ENCODE data around the gene ITGA11. TPM values are rescaled to one million over a fixed set of nuclear protein-coding genes. Genes with fewer than 3 reads are reported as not detected.

The ITGA11 gene
- total RNA-seq, 1 donor from 2014 or later: 0.92 TPM

DNA sequence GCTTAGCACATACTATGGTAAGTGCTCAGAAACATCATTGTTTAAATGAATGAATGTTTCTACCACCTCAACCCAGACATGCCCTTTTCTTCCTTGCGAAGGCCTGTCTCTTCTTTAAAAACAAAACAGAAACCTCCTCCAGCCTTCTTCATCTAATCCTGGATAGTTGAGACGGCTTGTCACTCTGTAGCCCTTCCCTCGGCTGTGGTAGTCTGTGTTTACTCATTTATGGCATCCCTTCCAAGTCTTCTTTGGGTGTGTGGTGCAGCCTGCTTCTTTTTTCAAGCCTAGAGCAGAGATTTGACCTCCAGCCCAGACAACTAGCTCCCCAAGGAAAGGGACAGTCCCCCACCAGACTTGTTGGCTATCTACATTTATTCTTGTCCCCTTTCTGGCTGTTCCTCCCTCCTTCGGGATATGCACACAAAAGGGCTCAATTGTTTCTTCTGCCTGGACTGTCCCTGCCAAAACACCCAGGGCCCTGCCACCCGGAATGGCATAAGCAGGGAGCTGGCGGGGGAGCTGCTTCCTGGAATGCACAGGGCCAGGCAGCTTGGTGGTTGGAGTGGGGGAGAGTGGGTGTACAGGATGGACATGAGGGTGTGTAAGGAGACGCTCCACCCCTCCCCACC lies 67.8 kb downstream of the ITGA11 start:
- peaks cover 21% of the 10 kb centered on the region for H3K4me1 Mint-ChIP-seq (ENCODE audit: unreplicated experiment)
- H3K27ac Mint-ChIP-seq: no peak overlapping the region
- no peaks in the 10 kb centered on the region for H3K36me3 Mint-ChIP-seq
- DNase-seq (ENCODE audit: extremely low spot score, unreplicated experiment): no peak
- no peak overlapping the region for H3K4me3 Mint-ChIP-seq
- H3K27me3 Mint-ChIP-seq: peaks cover 6% of the 10 kb centered on the region
- H3K9me3 Mint-ChIP-seq: no peaks in the 10 kb centered on the region
- TF ChIP-seq, protein P1, sequence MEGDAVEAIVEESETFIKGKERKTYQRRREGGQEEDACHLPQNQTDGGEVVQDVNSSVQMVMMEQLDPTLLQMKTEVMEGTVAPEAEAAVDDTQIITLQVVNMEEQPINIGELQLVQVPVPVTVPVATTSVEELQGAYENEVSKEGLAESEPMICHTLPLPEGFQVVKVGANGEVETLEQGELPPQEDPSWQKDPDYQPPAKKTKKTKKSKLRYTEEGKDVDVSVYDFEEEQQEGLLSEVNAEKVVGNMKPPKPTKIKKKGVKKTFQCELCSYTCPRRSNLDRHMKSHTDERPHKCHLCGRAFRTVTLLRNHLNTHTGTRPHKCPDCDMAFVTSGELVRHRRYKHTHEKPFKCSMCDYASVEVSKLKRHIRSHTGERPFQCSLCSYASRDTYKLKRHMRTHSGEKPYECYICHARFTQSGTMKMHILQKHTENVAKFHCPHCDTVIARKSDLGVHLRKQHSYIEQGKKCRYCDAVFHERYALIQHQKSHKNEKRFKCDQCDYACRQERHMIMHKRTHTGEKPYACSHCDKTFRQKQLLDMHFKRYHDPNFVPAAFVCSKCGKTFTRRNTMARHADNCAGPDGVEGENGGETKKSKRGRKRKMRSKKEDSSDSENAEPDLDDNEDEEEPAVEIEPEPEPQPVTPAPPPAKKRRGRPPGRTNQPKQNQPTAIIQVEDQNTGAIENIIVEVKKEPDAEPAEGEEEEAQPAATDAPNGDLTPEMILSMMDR (conservative IDR thresholded peaks at IDR 0.05): no peak

DNA sequence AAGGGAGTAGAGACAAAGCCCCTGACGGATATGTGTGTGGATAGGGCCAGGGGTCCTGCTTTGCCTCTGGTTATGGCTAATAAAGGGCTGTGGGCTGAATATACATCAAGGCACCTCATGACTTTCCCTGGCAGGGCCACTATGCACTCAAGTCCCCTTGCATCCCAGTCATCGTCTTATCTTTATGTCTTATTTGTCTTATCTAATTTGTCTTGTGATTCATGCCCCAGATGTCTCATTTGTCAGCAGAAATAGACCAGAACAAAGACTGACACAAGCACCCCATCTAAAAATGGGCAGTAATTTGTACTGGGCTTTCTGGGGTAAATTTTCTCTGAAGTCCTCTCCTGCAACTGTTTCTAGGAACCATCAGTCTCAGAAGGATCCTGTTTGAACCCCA lies 68.6 kb downstream of the ITGA11 start:
- H3K36me3 Mint-ChIP-seq: no peaks in the 10 kb centered on the region
- no peak for DNase-seq (ENCODE audit: extremely low spot score, unreplicated experiment)
- no peak overlapping the region for H3K27ac Mint-ChIP-seq
- H3K9me3 Mint-ChIP-seq: no peaks in the 10 kb centered on the region
- peaks cover 13% of the 10 kb centered on the region for H3K4me1 Mint-ChIP-seq (ENCODE audit: unreplicated experiment)
- TF ChIP-seq, protein P1 (conservative IDR thresholded peaks at IDR 0.05): no peak
- H3K27me3 Mint-ChIP-seq: peaks cover 6% of the 10 kb centered on the region
- H3K4me3 Mint-ChIP-seq: no peak overlapping the region

DNA sequence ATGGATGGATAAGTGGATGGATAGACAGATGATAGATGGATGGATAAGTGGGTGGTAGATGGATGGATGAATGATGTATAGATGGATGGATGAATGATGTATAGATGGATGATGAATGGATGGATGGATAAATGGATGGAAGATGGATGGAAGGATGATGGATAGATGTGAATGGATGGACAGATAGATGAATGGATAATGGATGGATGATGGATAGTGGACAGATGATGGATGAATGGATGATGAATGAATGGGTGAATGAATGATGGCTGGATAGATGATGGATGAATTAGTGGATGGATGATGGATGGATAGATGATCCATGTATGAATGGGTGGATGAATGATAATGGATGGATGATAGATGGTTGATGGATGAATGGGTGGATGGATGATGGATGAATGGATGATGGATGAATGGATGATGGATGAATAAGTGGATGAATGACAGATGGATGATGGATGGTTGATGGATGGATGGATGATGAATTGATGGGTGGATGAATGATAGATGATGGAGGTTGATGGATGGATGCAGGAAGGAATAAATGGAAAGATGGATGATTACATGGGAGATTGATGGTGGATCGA lies 69.3 kb downstream of the ITGA11 start:
- Mint-ChIP-seq H3K27me3 (peaks cover 11% of the 10 kb centered on the region), H3K4me3 (no peak overlapping the region), H3K4me1 (ENCODE audit: unreplicated experiment) (peaks cover 12% of the 10 kb centered on the region), H3K9me3 (no peaks in the 10 kb centered on the region), H3K36me3 (no peaks in the 10 kb centered on the region), H3K27ac (no peak overlapping the region)
- TF ChIP-seq, protein P1 (conservative IDR thresholded peaks at IDR 0.05): no peak
- no peak for DNase-seq (ENCODE audit: extremely low spot score, unreplicated experiment)

DNA sequence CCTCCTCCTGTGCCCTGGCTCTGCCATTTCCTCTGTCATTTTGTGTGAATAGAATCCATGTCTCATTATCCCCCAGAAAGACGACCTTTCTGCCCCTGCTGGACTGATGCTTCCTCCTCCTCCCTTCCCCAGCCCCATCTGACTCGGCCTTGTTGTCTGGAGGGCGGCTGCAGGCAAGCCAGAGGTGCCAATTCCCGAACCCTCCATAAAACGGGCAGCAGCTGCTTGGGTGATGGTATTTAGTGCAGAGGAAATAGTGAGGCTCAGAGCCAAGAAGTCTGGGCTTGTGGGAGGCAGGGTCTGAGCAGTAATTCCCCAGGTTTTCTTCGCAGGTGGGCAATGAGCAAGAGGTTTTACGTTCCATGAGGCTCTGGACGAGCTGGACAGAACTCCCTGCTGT lies 71.2 kb downstream of the ITGA11 start:
- H3K27me3 Mint-ChIP-seq: peaks cover 5% of the 10 kb centered on the region
- no peak overlapping the region for H3K4me3 Mint-ChIP-seq
- H3K4me1 Mint-ChIP-seq (ENCODE audit: unreplicated experiment): peaks cover 8% of the 10 kb centered on the region
- TF ChIP-seq, protein P1 (conservative IDR thresholded peaks at IDR 0.05): no peak
- no peaks in the 10 kb centered on the region for H3K9me3 Mint-ChIP-seq
- H3K36me3 Mint-ChIP-seq: no peaks in the 10 kb centered on the region
- no peak overlapping the region for H3K27ac Mint-ChIP-seq
- no peak for DNase-seq (ENCODE audit: extremely low spot score, unreplicated experiment)

- Mint-ChIP-seq H3K27ac (no peak overlapping the region), H3K4me1 (ENCODE audit: unreplicated experiment) (peaks cover 8% of the 10 kb centered on the region), H3K27me3 (peaks cover 5% of the 10 kb centered on the region), H3K9me3 (no peaks in the 10 kb centered on the region), H3K36me3 (no peaks in the 10 kb centered on the region), H3K4me3 (no peak overlapping the region)
- TF ChIP-seq, protein P1 (conservative IDR thresholded peaks at IDR 0.05): no peak
- no peak for DNase-seq (ENCODE audit: extremely low spot score, unreplicated experiment)
Observed at GRCh38 chr15:68356778-68357177, 75.2 kb downstream of the ITGA11 start.
